ENCODE results near the gene IRAK2.
A peak's percentile ranks its signal among the peaks of the same experiment; 100 is the strongest.
"Not testable (repeated sequence)": the region's sequence is repeated elsewhere in the genome, so short reads cannot be mapped to it uniquely, and the experiment has no call there.

The IRAK2 gene

DNA sequence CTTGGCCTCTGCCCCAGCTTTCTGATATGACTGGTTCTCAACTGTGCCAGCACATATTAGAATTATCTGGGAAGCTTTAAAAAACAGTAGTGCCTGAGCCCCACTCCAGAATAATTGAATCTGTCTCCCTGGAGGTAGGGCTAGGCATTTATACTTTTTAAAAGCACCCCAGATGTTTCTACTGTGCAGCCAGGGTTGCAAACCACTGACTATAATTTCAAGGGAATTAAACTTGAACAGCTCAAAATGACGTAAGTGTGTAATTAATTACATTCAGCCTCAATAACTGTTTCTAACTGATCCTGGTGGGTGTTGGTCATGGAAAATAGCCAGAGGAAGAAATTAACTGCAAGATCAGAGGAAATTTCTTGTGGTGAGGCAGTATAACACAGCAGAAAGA lies 4.4 kb upstream of the IRAK2 start:
- peak; percentile 21 for DNase-seq (ENCODE audit: low read depth)

DNA sequence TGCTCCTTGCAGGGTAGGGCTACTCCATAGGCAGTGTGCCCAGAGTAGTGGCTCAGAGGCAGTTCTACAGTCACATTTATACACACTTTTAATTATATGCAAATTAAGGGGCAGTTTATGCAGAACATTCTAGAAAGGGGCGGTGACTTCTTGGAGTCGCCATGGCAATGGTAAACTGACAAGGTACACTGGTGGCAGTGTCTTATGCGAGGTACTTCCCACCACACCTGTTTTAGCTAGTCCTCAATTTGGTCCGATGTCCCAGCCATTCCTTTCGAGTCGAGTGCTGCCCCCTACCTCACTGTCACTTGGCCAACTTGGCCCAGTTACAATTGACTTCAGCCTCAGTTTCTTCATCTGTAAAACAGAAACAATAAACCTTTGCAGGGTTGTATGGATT lies 3.8 kb upstream of the IRAK2 start:
- DNase-seq (ENCODE audit: low read depth): no peak

DNA sequence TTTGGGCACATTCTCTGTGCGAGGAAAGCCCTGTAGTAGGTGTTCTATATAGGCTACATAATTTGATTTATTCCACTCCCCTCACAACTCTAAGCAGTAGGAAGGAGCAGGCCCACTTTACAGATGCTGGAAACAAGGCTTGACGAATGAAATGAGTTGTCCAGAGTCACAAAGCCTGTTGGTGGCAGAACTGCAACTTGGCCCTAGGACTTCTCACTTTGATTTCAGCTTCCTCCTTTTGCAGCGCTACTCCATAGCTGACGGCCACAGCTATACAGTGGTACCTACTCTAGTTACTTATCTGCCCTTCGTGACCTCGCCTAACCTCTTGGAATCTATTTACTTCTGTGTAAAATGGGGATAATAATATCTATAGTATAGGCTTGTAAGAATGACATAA lies 2.5 kb upstream of the IRAK2 start:
- no peak for DNase-seq (ENCODE audit: low read depth)

DNA sequence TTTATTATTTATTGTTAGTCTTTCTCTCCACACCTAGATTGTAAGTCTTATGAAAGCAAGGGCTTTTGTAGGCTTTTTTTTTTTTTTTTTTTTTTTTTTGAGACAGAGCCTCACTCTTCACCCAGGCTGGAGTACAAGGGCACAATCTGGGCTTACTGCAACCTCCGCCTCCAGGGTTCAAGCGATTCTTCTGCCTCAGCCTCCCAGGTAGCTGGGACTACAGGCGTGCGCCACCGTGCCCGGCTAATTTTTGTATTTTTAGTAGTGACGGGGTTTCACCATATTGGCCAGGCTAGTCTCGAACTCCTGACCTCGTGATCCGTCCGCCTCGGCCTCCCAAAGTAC lies 546 bp upstream of the IRAK2 start:
- not testable (repeated sequence) for DNase-seq (ENCODE audit: low read depth)

DNA sequence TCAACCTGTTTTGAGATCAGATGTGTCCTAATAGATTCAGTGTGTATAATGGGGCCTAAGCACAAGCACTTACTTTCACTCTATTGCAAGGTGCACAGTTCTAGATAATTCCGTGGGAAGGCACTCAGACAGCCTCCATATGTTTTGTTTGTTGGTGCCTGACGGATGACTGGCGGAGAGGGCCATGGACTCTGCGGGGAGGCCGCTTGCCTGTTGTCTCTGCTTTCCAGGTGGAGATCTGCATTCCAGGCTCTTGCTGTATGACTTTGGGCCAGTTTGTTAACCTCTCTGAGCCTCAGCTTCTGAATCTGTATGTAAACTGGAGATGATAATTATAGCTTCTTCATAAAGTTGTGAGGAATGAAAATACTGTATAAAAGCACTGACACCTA lies 1.5 kb downstream of the IRAK2 start:
- DNase-seq (ENCODE audit: low read depth): no peak

DNA sequence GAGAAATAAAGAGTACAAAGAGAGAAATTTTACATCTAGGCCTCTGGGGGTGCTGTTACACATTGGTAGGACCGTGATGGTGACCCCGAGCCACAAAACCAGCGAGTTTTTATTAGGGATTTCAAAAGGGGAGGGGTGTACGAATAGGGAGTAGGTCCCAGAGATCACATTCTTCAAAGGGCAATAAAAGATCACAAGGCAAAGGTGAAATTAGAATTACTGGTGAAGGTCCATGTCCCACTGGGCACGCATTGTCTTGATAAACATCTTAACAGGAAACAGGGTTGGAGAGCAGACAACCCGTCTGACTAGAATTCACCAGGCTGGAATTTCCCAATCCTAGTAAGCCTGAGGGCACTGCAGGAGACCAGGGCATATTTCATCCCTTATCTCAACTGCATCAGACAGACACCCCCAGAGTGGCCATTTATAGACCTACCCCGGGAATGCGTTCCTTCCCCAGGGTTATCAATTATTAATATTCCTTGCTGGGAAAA lies 4.3 kb downstream of the IRAK2 start:
- no peak for DNase-seq (ENCODE audit: low read depth)

DNA sequence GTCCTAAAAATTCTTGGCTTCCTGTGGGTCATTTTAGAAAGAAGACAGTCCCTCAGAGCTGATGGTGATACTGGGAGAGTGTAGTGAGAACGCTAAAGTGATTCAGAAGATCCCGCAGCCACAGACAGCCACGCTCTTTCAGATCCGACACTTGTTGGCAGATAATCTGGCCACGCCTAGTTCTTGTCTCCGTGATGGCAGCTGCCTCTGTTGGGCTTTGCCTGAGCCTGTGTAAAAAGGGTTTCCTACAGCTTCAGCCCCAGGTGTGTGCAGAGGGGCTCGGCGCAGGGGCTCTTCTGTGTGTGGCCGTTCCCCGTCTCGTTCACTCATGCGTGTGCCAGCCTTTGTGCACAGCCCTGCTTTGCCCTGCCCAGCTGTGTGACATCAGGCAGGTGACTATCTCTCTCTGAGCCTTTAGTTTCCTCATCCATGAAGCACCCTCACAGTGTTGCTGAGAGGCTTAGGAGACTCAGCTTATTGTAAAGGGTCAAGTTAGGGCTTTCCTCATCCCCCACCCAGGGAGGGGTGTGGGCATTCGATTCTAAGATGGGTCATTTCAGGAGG lies 6.3 kb downstream of the IRAK2 start:
- DNase-seq (ENCODE audit: low read depth): no peak

DNA sequence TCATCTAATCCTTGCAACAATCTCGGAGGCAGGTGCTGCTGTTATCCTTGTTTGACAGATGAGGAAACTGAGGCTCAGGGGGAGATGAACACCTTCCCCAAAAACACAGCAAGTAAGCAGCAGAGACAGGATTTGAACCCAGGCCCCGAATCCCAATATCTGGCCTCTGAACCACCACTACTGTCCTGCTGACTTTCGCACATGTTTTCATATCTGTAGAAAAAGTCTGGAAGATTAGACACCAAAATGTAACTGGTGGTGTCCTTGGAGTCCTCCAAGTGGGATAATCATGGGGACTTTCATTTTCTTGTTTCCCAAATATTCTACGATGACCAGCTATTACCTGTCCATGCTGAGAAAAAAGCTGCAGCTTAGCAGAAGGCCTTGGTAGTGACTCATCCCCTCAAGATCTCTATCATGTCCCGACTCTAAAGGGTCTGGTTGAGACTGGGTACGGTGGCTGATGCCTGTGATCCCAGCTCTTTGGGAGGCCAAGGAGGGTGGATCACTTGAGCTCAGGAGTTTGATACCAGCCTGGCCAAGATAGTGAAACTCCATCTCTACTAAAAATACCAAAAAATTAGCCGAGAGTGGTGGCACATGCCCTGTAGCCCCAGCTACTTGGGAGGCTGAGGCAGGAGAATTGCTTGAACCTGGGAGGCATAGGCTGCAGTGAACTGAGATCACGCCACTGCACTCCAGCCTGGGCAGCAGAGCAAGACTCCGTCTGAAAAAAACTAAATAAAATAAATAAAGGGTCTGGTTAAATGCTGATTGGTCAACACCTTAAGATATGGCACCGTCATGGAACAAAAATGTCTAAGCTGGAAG lies 8.6 kb downstream of the IRAK2 start:
- DNase-seq (ENCODE audit: low read depth): peak; percentile 60

DNA sequence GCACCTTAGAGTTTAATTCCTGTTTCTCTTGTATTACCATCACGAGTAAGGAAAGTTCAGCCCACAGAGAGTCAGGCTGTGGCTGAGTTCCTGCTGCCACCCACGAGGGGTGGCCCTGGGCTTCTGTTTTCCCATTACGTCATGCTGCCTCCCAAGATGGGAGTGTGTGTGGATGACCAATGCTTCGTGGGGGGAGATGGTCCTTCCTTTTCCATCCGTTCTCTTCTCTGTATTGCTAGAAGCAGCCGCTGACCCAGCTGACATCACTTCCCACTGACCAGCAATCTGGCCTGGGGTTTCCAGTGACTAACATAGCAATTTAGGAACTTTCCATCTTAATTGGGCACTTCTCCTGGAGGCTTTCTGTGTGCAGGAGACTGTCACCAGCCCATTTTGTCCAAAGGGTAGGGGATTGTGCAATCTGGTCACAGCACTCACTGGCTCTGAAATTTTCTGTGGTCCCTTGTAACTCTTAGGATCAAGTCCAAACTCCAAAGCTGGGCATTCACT lies 9.3 kb downstream of the IRAK2 start:
- DNase-seq (ENCODE audit: low read depth): peak; percentile 96

DNA sequence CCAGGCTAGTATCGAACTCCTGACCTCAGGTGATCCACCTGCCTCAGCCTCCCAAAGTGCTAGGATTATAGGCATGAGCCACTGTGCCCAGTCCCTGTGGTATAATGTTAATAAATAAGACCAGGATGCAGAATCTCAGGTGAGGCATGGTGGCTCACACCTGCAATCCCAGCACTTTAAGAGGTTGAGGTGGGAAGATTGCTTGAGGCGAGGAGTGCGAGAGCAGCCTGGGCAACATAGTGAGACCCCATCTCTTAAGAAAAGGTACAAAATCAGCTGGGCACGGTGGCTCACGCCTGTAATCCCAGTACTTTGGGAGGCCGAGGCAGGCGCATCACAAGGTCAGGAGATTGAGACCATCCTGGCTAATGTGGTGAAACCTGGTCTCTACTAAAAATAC lies 10.6 kb downstream of the IRAK2 start:
- DNase-seq (ENCODE audit: low read depth): not testable (repeated sequence)

DNA sequence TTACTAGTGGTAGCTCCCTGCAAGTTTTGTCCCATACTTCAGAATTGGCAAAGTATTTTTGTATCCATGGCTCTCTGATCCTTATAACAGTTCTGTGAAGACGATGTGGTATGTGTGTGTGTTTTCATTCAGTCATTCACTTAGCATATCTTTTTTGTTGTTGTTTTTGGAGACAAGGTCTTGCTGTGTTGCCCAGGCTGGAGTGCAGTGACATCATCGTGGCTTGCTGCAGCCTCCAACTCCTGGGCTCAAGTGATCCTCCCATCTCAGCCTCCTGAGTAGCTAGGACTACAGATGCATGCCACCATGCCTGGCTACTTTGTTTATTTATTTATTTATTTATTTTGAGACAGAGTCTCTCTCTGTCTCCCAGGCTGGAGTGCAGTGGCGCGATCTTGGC lies 11.4 kb downstream of the IRAK2 start:
- DNase-seq (ENCODE audit: low read depth): not testable (repeated sequence)

DNA sequence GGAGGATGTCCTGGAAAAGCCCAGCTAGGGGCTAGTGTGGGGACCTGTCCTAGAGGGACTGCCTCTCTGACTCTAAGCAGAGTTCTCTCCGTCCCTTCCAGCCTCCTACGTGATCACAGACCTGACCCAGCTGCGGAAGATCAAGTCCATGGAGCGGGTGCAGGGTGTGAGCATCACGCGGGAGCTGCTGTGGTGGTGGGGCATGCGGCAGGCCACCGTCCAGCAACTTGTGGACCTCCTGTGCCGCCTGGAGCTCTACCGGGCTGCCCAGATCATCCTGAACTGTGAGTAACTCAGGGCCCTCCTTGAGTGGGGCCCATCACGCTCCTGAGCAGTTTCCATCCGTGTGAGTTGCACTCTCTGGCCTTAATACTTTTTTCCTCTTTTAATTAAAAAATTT lies 13.0 kb downstream of the IRAK2 start:
- no peak for DNase-seq (ENCODE audit: low read depth)

DNA sequence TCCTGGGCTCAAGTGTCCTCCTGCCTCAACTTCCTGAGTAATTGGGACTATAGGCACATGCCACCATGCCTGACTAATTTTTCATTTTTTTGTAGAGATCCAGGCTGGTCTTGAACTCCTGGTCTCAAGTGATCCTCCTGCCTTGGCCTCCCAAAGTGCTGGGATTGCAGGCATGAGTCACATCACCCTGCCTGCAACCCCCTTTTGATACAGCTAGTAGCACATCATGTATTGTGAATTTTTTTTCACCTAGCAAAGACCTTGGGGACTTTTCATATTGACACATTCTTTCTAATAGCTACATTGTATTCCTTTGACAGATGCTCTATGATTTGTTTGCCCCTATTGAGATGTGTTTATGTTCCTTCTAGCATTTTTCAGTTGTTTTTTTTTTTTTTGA lies 14.2 kb downstream of the IRAK2 start:
- no peak for DNase-seq (ENCODE audit: low read depth)

DNA sequence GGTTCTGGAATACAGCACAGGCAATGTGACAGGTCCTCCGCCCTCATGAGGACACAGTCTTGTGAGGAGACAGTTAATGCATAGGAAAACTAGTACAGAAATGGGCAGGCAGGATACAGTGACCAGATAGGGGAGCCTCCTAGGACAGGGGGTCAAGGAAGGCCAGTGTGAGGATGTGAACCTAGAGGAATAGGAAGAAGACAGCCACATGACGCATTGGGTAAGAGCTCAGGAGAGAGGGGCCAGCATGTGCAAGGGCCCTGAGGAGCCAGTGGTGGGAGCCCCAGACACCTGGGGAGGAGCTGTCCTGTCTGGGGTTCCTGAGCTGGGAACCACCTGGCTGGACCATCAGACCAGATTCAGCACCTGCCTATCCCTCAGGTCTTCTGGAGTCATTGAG lies 15.6 kb downstream of the IRAK2 start:
- DNase-seq (ENCODE audit: low read depth): no peak

DNA sequence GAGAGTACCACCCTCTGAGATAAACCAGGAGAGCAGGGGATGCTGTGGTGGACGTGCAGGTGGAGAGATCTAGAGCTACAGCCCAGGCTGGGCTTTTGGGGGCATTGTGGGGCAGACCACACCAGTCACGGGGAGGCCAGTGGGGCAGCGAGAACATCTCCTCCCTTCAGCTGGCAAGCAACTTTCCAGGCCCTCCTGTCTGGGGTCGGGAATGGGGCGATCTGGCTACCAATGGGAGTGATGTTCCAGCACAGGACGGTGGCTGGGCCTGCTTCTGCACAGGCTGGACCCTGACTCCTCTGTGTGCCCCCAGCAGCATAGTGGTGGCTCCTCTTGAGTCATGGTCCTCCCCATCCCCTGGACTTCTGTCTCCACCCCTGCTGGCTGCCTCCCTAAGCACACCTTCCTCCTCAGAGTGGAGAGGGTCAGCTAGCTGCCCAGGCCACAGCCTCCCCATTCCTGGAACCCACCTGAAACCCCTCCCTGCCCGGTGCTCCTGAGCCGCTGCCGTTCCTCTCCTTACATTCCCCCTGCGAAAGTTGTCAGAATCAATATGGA lies 16.1 kb downstream of the IRAK2 start:
- no peak for DNase-seq (ENCODE audit: low read depth)

DNA sequence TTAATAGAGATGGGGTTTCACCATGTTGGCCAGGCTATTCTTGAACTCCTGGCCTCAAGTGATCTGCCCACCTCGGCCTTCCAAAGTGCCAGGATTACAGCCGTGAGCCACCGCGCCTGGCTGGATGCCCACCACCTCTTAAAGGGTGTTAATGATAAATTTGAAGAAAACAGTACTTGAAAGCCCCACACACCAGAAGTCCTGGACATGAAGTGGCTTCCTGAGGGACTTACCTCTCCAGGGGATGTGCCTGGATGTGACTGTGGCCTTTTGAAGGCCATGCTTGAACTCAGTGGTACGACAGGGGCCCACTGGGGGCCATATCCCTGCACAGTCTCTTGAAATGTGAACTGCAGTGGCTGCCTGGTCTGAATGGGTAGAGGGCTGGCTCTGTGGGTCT lies 18.2 kb downstream of the IRAK2 start:
- DNase-seq (ENCODE audit: low read depth): no peak

DNA sequence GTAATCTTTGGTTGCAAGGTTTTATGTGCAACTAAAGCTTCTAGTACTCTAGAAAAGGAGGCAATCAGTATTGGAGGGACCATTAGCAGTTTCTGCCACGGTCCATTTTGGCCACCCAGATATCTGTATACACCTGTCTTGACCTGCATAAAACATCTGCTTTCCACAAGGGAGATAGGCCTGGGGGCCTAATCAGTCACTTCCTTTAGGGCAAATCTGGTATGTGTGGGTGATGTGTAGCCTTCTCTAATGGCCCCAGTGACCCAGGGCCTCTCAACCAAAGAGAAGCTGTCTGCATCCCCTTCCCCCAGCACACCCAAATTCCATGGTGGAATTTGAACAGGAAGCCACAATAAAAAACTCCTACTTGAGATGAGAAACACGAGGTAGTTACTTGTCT lies 19.5 kb downstream of the IRAK2 start:
- no peak for DNase-seq (ENCODE audit: low read depth)

DNA sequence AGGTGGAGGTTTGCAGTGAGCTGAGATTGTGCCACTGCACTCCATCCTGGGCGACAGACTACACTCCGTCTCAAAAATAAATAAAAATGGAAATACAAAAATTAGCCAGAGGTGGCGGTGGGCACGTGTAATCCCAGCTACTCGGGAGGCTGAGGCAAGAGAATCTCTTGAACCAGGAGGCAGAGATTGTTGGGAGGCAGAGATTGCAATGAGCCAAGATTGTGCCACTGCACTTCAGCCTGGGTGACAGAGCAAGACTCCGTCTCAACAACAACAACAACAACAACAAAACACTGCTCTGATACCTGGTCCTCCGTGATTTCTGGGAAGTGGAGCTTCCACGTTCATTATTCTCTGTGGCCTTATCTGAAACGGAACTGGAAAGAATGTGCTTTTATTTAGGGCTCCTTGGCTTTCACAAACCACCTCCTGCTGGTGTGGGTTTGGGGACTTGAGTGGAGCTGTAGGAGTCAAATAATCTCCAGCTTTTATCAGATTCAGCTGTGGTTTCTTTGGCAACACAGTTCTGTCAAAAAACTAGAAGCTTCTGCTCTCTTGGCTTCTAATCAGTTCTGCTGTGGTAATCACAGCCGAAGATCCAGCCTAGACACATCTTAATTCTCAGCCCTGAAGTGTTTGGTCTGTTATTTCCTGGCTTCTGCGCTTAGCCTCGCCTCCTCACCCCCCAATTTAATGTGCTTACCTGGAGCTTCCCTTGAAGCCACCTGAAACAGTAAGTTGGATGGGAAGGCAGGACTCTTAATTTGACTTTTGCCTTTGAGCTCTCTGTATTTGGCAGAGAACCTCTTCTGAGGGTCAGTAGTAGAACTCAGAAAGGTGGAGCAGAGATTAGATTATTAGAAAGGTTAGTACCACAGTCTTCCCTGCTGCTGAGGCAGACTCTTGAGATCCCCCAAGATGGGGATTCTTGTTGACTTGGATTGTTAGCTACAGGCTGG lies 21.4 kb downstream of the IRAK2 start:
- DNase-seq (ENCODE audit: low read depth): peak; percentile 88

DNA sequence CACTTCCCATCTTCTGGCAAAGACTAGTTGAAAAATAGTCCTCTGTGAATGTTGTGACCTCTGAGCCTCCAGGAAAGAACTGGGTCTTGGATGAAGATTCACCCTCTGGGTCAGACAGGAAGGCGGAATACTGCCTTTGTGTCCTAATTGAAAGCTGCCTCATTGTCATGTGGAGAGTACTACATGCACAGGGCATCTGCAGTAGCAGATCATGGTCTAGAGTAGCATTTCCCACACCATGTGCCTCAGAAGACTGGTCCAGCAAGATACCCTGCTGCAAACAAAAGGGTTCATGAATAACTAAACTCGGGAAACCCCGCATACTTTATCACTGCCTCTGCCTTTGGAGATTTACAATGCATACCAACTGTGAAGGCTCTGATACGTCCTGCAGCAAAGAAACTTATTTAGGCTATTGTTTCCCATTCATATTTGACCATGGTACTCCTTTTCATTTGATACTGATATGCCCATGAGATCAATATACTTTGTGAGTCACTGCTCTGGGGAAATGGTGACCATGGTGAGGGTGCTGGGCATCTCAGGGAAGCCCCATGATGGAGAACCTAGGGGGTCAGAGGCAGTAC lies 22.7 kb downstream of the IRAK2 start:
- DNase-seq (ENCODE audit: low read depth): no peak

DNA sequence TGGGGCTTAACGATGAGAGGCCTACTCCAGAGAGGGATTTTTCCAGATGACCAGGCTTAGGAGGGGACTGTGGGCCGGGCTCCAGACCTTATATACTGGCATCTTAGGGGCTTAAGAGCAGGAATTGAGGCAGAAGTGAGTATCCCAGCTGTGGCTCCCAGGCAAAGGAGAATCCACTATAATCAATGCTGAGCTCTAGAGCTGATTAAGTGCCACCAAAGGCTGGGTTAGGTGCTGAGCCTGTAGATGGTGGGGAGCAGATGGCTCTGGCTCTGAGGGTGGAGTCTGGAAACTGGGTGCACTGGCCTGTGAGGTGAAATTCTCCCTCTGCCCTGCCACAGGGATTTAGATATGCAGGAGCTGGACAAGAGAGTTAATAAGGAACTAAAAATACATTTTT lies 23.2 kb downstream of the IRAK2 start:
- DNase-seq (ENCODE audit: low read depth): no peak

DNA sequence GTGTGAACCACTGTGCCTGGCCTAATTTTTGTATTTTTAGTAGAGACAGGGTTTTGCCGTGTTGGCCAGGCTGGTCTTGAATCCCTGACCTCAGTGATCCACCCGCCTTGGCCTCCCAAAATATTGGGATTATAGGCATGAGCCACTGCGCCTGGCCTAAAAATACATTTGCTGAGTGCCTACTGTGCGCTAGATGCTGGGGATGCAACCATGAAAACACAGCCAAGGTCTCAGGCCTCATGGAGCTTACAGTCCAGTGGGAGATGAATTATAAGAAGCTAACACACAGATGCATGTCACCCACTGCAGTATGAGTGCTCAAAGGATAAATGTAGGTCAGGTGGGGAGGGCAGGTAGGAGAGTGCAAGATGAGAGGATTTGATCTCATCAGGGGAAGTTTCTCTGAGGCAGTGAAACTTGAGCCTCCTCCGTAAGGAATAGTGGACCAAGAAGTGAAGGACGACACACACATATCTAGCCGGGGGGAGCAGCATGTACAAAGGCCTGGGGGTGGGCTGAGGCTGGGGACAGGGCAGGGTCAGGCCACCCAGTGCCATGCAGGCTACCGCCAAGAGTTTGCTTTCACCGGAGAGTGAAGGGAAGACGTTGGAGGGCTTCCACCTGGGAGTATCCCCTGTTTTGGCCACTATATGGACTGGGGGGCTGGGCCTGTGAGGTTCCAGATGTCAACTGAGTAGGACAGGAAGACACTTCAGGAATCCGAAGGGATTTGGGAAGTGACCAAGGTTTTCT lies 24.3 kb downstream of the IRAK2 start:
- DNase-seq (ENCODE audit: low read depth): no peak
